ENCODE results near the gene OR11A1.

OR11A1 gene

DNA sequence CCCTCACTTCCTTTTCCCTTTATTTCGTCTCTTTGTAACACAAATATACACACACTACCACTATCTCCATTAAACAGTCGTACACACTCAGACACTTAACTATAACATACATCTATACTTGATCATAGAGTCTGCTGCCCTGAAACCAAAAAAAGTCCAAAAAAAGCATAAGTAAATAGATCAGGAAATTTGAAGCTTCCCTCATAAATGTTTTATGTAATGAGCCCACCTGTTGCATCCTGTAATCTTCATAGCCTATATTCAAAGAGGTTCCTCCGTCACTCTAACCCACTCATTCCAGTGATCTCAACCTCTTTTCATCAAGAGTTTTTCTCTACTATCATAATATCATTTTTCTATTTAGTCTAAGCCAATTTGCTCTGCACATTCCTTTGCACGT, 68.3 kb downstream of the OR11A1 start:
- DNase-seq (ENCODE audit: low spot score), result no peak

- no peak for DNase-seq (ENCODE audit: low spot score)
These were observed 80.9 kb downstream of the OR11A1 start for GRCh38 chr6:29376003-29376402.
